Trophoblast cell (in vitro differentiated cells and primary cell): ENCODE measurements around the gene LYZ.

Experiments used
- DNase-seq, 2 donors: peaks; one replicate each; pipeline ENCODE4 v3.0.0-alpha.2; 2016
- H2AFZ ChIP-seq: 2 replicates; pipeline ENCODE4 v1.6.1; 2013; ENCODE audit warnings: low read length, moderate library complexity, mild to moderate bottlenecking; ENCODE audit not compliant: insufficient read depth, poor library complexity
- H2AK5ac ChIP-seq: 2 replicates; pipeline ENCODE4 v1.6.1; 2013; ENCODE audit warnings: mild to moderate bottlenecking, low read length
- H2BK120ac ChIP-seq: 2 replicates; pipeline ENCODE4 v1.6.1; 2013; ENCODE audit warnings: low read length, mild to moderate bottlenecking, moderate library complexity; ENCODE audit not compliant: insufficient read depth, poor library complexity
- H2BK12ac ChIP-seq: 2 replicates; pipeline ENCODE4 v1.6.1; 2013; ENCODE audit warnings: mild to moderate bottlenecking, low read length, moderate library complexity
- H2BK5ac ChIP-seq: 2 replicates; pipeline ENCODE4 v1.6.1; 2013; ENCODE audit warnings: low read length, low read depth, moderate library complexity, mild to moderate bottlenecking; ENCODE audit not compliant: poor library complexity
- H3K14ac ChIP-seq: 2 replicates; pipeline ENCODE4 v1.6.1; 2013; ENCODE audit warnings: mild to moderate bottlenecking, low read length
- H3K18ac ChIP-seq: 2 replicates; pipeline ENCODE4 v1.6.1; 2013; ENCODE audit warnings: mild to moderate bottlenecking, low read length
- H3K23ac ChIP-seq: 2 replicates; pipeline ENCODE4 v1.6.1; 2013; ENCODE audit warnings: low read length
- H3K27ac ChIP-seq: 2 replicates; pipeline ENCODE4 v1.5.1; 2013; ENCODE audit warnings: low read depth, mild to moderate bottlenecking, inconsistent platforms, low read length, moderate library complexity
- H3K27me3 ChIP-seq: 2 replicates; pipeline ENCODE4 v1.6.1; 2013; ENCODE audit warnings: inconsistent platforms, mild to moderate bottlenecking, low read length, moderate library complexity; ENCODE audit not compliant: insufficient read depth
- H3K36me3 ChIP-seq, 2 experiments: 1 replicate in 1 of 2; 2 replicates in 1 of 2; pipeline ENCODE4 v1.6.1; 2013; ENCODE audit warnings: low read length in 2 of 2, mild to moderate bottlenecking in 2 of 2, moderate library complexity in 1 of 2; ENCODE audit not compliant: insufficient read depth in 2 of 2, control insufficient read depth in 1 of 2
- H3K4ac ChIP-seq: 2 replicates; pipeline ENCODE4 v1.6.1; 2013; ENCODE audit warnings: low read depth, mild to moderate bottlenecking, low read length, moderate library complexity
- H3K4me1 ChIP-seq, 2 experiments: 1 replicate in 1 of 2; 2 replicates in 1 of 2; pipeline ENCODE4 v1.6.1; 2013; ENCODE audit warnings: low read length in 2 of 2, mild to moderate bottlenecking in 2 of 2, moderate library complexity in 1 of 2; ENCODE audit not compliant: insufficient read depth in 2 of 2, control insufficient read depth in 1 of 2
- H3K4me2 ChIP-seq: 2 replicates; pipeline ENCODE4 v1.6.1; 2013; ENCODE audit warnings: inconsistent platforms, mild to moderate bottlenecking, low read length, moderate library complexity
- H3K4me3 ChIP-seq: 2 replicates; pipeline ENCODE4 v1.5.1; 2013; ENCODE audit warnings: mild to moderate bottlenecking, low read depth, low read length, inconsistent platforms
- H3K79me1 ChIP-seq: one replicate; pipeline ENCODE4 v1.6.1; 2013; ENCODE audit warnings: low read length
- H3K79me2 ChIP-seq: 2 replicates; pipeline ENCODE4 v1.6.1; 2013; ENCODE audit warnings: low read length, mild to moderate bottlenecking; ENCODE audit not compliant: control insufficient read depth, insufficient read depth, poor library complexity
- H3K9ac ChIP-seq: 2 replicates; pipeline ENCODE4 v1.6.1; 2013; ENCODE audit warnings: mild to moderate bottlenecking, low read length
- H3K9me3 ChIP-seq: 2 replicates; pipeline ENCODE4 v1.6.1; 2013; ENCODE audit warnings: low read depth, mild to moderate bottlenecking, control low read depth, inconsistent platforms, low read length; ENCODE audit not compliant: insufficient read depth
- H4K12ac ChIP-seq: 2 replicates; pipeline ENCODE4 v1.6.1; 2013; ENCODE audit warnings: low read depth, mild to moderate bottlenecking, low read length, moderate library complexity
- H4K8ac ChIP-seq: 2 replicates; pipeline ENCODE4 v1.6.1; 2013; ENCODE audit warnings: low read depth, mild to moderate bottlenecking, low read length, moderate library complexity
- H4K91ac ChIP-seq: one replicate; pipeline ENCODE4 v1.6.1; 2013; ENCODE audit warnings: low read depth, mild to moderate bottlenecking, low read length, moderate library complexity
- WGBS: extraction: QIAGEN DNeasy Blood & Tissue Kit; methylation state at CpG from one replicate; pipeline ENCODE4 v1.1.7; 2013; ENCODE audit warnings: missing lambda C conversion rate; ENCODE audit not compliant: insufficient read length, insufficient coverage; ENCODE audit errors: extremely low coverage; 5-methylcytosine and 5-hydroxymethylcytosine counted together

LYZ gene

GRCh38 chr12:69331519-69331908 lies 16.7 kb upstream of the LYZ start:
- no CpG with 5 or more reads among the region's 7 CpGs for WGBS
- Histone ChIP-seq H3K27me3 (no peaks in the 10 kb centered on the region), H4K12ac (no peak overlapping the region), H3K18ac (no peak overlapping the region), H2AFZ (peak overlapping the region; percentile 6), H3K79me2 (no peaks in the 10 kb centered on the region), H3K23ac (no peak overlapping the region), H4K8ac (no peak overlapping the region), H3K36me3 (no peaks in the 10 kb centered on the region), H3K9ac (no peak overlapping the region), H2AK5ac (no peak overlapping the region), H3K4me3 (no peak overlapping the region), H3K79me1 (no peaks in the 10 kb centered on the region), H3K9me3 (no peaks in the 10 kb centered on the region), H2BK120ac (no peak overlapping the region), H3K14ac (no peak overlapping the region), H4K91ac (no peak overlapping the region), H2BK5ac (no peak overlapping the region), H3K27ac (no peak overlapping the region), H3K4me1 (no peaks in the 10 kb centered on the region), H3K4me2 (peak overlapping the region; percentile 68), H3K4ac (no peak overlapping the region), H2BK12ac (no peak overlapping the region)
- DNase-seq, result no peak

- Histone ChIP-seq H4K8ac (no peak overlapping the region), H3K4me3 (no peak overlapping the region), H2AK5ac (no peak overlapping the region), H3K79me2 (no peaks in the 10 kb centered on the region), H3K27me3 (no peaks in the 10 kb centered on the region), H3K4me2 (no peak overlapping the region), H2AFZ (peak overlapping the region; percentile 6), H3K9me3 (no peaks in the 10 kb centered on the region), H3K79me1 (no peaks in the 10 kb centered on the region), H2BK12ac (no peak overlapping the region), H4K12ac (no peak overlapping the region), H4K91ac (no peak overlapping the region), H2BK5ac (no peak overlapping the region), H3K9ac (no peak overlapping the region), H3K23ac (no peak overlapping the region), H2BK120ac (no peak overlapping the region), H3K36me3 (no peaks in the 10 kb centered on the region), H3K18ac (no peak overlapping the region), H3K14ac (no peak overlapping the region), H3K27ac (no peak overlapping the region), H3K4me1 (no peaks in the 10 kb centered on the region), H3K4ac (no peak overlapping the region)
- no CpG with 5 or more reads among the region's 20 CpGs for WGBS
- DNase-seq, result no peak
These were observed 16.1 kb upstream of the LYZ start for GRCh38 chr12:69331909-69332684.

DNA sequence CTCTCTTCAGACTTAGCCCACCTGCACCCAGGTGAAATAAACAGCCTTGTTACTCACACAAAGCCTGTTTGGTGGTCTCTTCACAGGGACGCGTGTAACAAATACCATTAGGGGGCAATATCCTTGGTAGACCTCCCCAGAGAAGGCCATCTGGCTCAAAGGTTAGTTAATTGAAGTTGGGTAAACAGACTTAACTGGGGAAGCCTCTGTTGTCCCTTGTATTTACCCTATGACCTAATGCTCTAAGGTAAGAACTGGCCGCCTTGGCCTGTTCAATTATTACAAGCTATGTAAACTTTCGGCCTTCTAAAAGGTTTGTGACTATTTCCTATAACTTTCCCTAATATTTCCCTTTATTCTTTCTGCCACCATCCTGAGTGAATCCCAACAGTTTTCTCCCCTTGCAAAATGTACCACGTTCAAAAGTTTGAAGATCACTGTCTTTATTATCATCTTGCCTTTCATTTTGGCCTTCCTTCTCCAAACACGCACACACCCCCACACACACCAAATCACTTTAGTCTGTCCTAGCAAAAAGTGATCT lies 15.3 kb upstream of the LYZ start:
- H3K9me3 ChIP-seq, result no peaks in the 10 kb centered on the region
- H4K12ac ChIP-seq, result no peak overlapping the region
- H3K23ac ChIP-seq, result no peak overlapping the region
- H3K14ac ChIP-seq, result no peak overlapping the region
- H4K91ac ChIP-seq, result no peak overlapping the region
- no peak overlapping the region for H3K4me2 ChIP-seq
- no peaks in the 10 kb centered on the region for H3K27me3 ChIP-seq
- no peak overlapping the region for H3K27ac ChIP-seq
- H2AFZ ChIP-seq, result no peak overlapping the region
- no peak overlapping the region for H2BK12ac ChIP-seq
- H3K18ac ChIP-seq, result no peak overlapping the region
- DNase-seq, result no peak
- H3K4me1 ChIP-seq, result no peaks in the 10 kb centered on the region
- no peak overlapping the region for H4K8ac ChIP-seq
- no peak overlapping the region for H2AK5ac ChIP-seq
- WGBS, result 100% methylated on average over 1 of the region's 6 CpGs
- no peak overlapping the region for H3K4ac ChIP-seq
- H2BK120ac ChIP-seq, result no peak overlapping the region
- H2BK5ac ChIP-seq, result no peak overlapping the region
- H3K9ac ChIP-seq, result no peak overlapping the region
- H3K4me3 ChIP-seq, result no peak overlapping the region
- no peaks in the 10 kb centered on the region for H3K36me3 ChIP-seq
- H3K79me2 ChIP-seq, result no peaks in the 10 kb centered on the region
- no peaks in the 10 kb centered on the region for H3K79me1 ChIP-seq

- Histone ChIP-seq H3K4ac (no peak overlapping the region), H2BK12ac (no peak overlapping the region), H3K27me3 (no peaks in the 10 kb centered on the region), H2BK5ac (no peak overlapping the region), H3K27ac (no peak overlapping the region), H4K12ac (no peak overlapping the region), H3K79me1 (no peaks in the 10 kb centered on the region), H4K91ac (no peak overlapping the region), H2AK5ac (no peak overlapping the region), H3K9me3 (no peaks in the 10 kb centered on the region), H3K18ac (no peak overlapping the region), H2BK120ac (no peak overlapping the region), H3K23ac (no peak overlapping the region), H3K36me3 (no peaks in the 10 kb centered on the region), H3K4me1 (no peaks in the 10 kb centered on the region), H3K4me3 (no peak overlapping the region), H2AFZ (no peak overlapping the region), H3K79me2 (no peaks in the 10 kb centered on the region), H3K9ac (no peak overlapping the region), H3K14ac (no peak overlapping the region), H4K8ac (no peak overlapping the region), H3K4me2 (no peak overlapping the region)
- DNase-seq, result no peak
These were observed 14.0 kb upstream of the LYZ start for GRCh38 chr12:69334158-69334557.
